ENCODE results near the gene CFAP61.

Gene CFAP61

GRCh38 chr20:20215976-20216727 is 163.8 kb downstream of the CFAP61 start (continued):
- TF ChIP-seq ZNF362 (tag by site-specific recombination; IDR thresholded peaks at IDR 0.05), result peak; percentile 87; the same call in 1 of the 2 replicates
- peak; percentile 97 for TF ChIP-seq ZNF366 (tag by site-specific recombination; conservative IDR thresholded peaks at IDR 0.05)
- TF ChIP-seq GLIS1 (tag by site-specific recombination; IDR thresholded peaks at IDR 0.05), result peak; percentile 66
- TF ChIP-seq PRDM4 (tag by site-specific recombination; IDR thresholded peaks at IDR 0.05), result peak; percentile 96
- 0 out of 2 replicates have a peak, but pooled peaks have one; percentile 15 for TF ChIP-seq ZNF707 (tag by site-specific recombination; IDR thresholded peaks at IDR 0.05)
- no peak for TF ChIP-seq PRDM1 (tag by site-specific recombination; IDR thresholded peaks at IDR 0.05)
- TF ChIP-seq ZNF544 (tag by site-specific recombination; IDR thresholded peaks at IDR 0.05), result no peak
- peak; percentile 97 for TF ChIP-seq SCRT2 (tag by site-specific recombination; IDR thresholded peaks at IDR 0.05)
- no peak for TF ChIP-seq MEIS1 (CRISPR knock-in tag; IDR thresholded peaks at IDR 0.05; ENCODE audit: borderline replicate concordance)
- peak; percentile 45 for TF ChIP-seq ZNF398 (tag by site-specific recombination; IDR thresholded peaks at IDR 0.05)
- no peak for TF ChIP-seq ZNF155 (tag by site-specific recombination; IDR thresholded peaks at IDR 0.05)
- peak; percentile 91 for TF ChIP-seq ZNF24 (tag by site-specific recombination; IDR thresholded peaks at IDR 0.05)
- TF ChIP-seq ELK4 (IDR thresholded peaks at IDR 0.05; ENCODE audit: borderline replicate concordance, low read depth, low read length), result no peak
- peak; percentile 97 for TF ChIP-seq OVOL3 (tag by site-specific recombination; IDR thresholded peaks at IDR 0.05)
- TF ChIP-seq OSR2 (tag by site-specific recombination; IDR thresholded peaks at IDR 0.05), result peak; percentile 98
- TF ChIP-seq ZNF629 (tag by site-specific recombination; IDR thresholded peaks at IDR 0.05), result peak; percentile 98
- TF ChIP-seq SP3 (tag by site-specific recombination; IDR thresholded peaks at IDR 0.05), result peak; percentile 21
- peak; percentile 88 for TF ChIP-seq ZSCAN23 (tag by site-specific recombination; IDR thresholded peaks at IDR 0.05)
- peak; percentile 61; the same call in 1 of the 2 replicates for TF ChIP-seq ZNF146 (tag by site-specific recombination; IDR thresholded peaks at IDR 0.05)
- TF ChIP-seq ZNF354C (tag by site-specific recombination; IDR thresholded peaks at IDR 0.05; ENCODE audit: borderline replicate concordance, low read depth), result no peak
- TF ChIP-seq ZSCAN30 (tag by site-specific recombination; IDR thresholded peaks at IDR 0.05), result peak; percentile 97
- peak; percentile 71 for TF ChIP-seq ZNF600 (tag by site-specific recombination; IDR thresholded peaks at IDR 0.05)
- TF ChIP-seq ZNF488 (tag by site-specific recombination; IDR thresholded peaks at IDR 0.05), result peak; percentile 96
- TF ChIP-seq ZNF558 (tag by site-specific recombination; IDR thresholded peaks at IDR 0.05), result peak; percentile 70; the same call in 1 of the 2 replicates
- TF ChIP-seq TRIM28 (IDR thresholded peaks at IDR 0.05; ENCODE audit: borderline replicate concordance, low read length), result 0 out of 2 replicates have a peak, but pooled peaks have one; percentile 42
- TF ChIP-seq ZNF19 (tag by site-specific recombination; IDR thresholded peaks at IDR 0.05; ENCODE audit: low read depth), result peak; percentile 84; the same call in 1 of the 2 replicates
- TF ChIP-seq KLF17 (tag by site-specific recombination; IDR thresholded peaks at IDR 0.05), result peak; percentile 80
- TF ChIP-seq ZBTB20 (tag by site-specific recombination; IDR thresholded peaks at IDR 0.05), result peak; percentile 41
- peak; percentile 88 for TF ChIP-seq MYNN (tag by site-specific recombination; IDR thresholded peaks at IDR 0.05; ENCODE audit: borderline replicate concordance)
- peak; percentile 92 for TF ChIP-seq KLF10 (tag by site-specific recombination; IDR thresholded peaks at IDR 0.05)
- peak; percentile 89 for TF ChIP-seq ZXDB (tag by site-specific recombination; IDR thresholded peaks at IDR 0.05)
- TF ChIP-seq ZNF777 (tag by site-specific recombination; IDR thresholded peaks at IDR 0.05; ENCODE audit: borderline replicate concordance), result no peak
- peak; percentile 96 for TF ChIP-seq ZNF664 (tag by site-specific recombination; IDR thresholded peaks at IDR 0.05)
